ENCODE data around the gene NEDD8.

NEDD8 gene

GRCh38 chr14:24243336-24243836 is 11.2 kb upstream of the NEDD8 start:
- Histone ChIP-seq H2AFZ (ENCODE audit: low read length) (peak overlapping the region; percentile 82; the same call in 1 of the 2 replicates), H3K4me1 (ENCODE audit: insufficient read depth, low read length, poor library complexity, severe bottlenecking) (peaks cover 36% of the 10 kb centered on the region), H3K9me3 (ENCODE audit: insufficient read depth, low read depth, low read length) (no peaks in the 10 kb centered on the region), H3K9me2 (replicated peaks; ENCODE audit: low read depth, low read length) (no peaks in the 10 kb centered on the region), H3K36me3 (ENCODE audit: insufficient read depth, low read length) (peaks cover 23% of the 10 kb centered on the region; the same call in 1 of the 2 replicates), H4K20me1 (ENCODE audit: insufficient read depth, low read length, poor library complexity, severe bottlenecking) (peaks cover 20% of the 10 kb centered on the region), H3K79me2 (ENCODE audit: insufficient read depth, low read length) (peaks cover 32% of the 10 kb centered on the region), H3F3A (ENCODE audit: low read depth) (0 out of 2 replicates have a peak, but pooled peaks cover 3% of the 10 kb centered on the region), H3K9ac (ENCODE audit: low read depth, low read length, poor library complexity, severe bottlenecking) (peak overlapping the region; percentile 86), H3K27me3 (ENCODE audit: insufficient read depth, low read length, poor library complexity, severe bottlenecking) (no peaks in the 10 kb centered on the region), H3K4me2 (ENCODE audit: low read depth, low read length, poor library complexity, severe bottlenecking) (peak overlapping the region; percentile 97), H3K4me3 (ENCODE audit: low read length, poor library complexity, severe bottlenecking) (peak overlapping the region; percentile 89)
- TF ChIP-seq CTCF (conservative IDR thresholded peaks at IDR 0.05; ENCODE audit: low read length): no peak
- TF ChIP-seq EZH2phosphoT487 (IDR thresholded peaks at IDR 0.05; ENCODE audit: borderline replicate concordance): no peak

- Histone ChIP-seq H4K20me1 (ENCODE audit: insufficient read depth, low read length, poor library complexity, severe bottlenecking) (peaks cover 20% of the 10 kb centered on the region), H3K79me2 (ENCODE audit: insufficient read depth, low read length) (peaks cover 35% of the 10 kb centered on the region), H3K9me3 (ENCODE audit: insufficient read depth, low read depth, low read length) (no peaks in the 10 kb centered on the region), H3F3A (ENCODE audit: low read depth) (0 out of 2 replicates have a peak, but pooled peaks cover 3% of the 10 kb centered on the region), H3K9me2 (replicated peaks; ENCODE audit: low read depth, low read length) (no peaks in the 10 kb centered on the region), H2AFZ (ENCODE audit: low read length) (peak overlapping the region; percentile 82), H3K36me3 (ENCODE audit: insufficient read depth, low read length) (peaks cover 37% of the 10 kb centered on the region; the same call in 1 of the 2 replicates), H3K4me1 (ENCODE audit: insufficient read depth, low read length, poor library complexity, severe bottlenecking) (peaks cover 36% of the 10 kb centered on the region), H3K9ac (ENCODE audit: low read depth, low read length, poor library complexity, severe bottlenecking) (peak overlapping the region; percentile 86), H3K27me3 (ENCODE audit: insufficient read depth, low read length, poor library complexity, severe bottlenecking) (no peaks in the 10 kb centered on the region), H3K4me3 (ENCODE audit: low read length, poor library complexity, severe bottlenecking) (peak overlapping the region; percentile 89), H3K4me2 (ENCODE audit: low read depth, low read length, poor library complexity, severe bottlenecking) (peak overlapping the region; percentile 97)
- TF ChIP-seq EZH2phosphoT487 (IDR thresholded peaks at IDR 0.05; ENCODE audit: borderline replicate concordance) (no peak), CTCF (conservative IDR thresholded peaks at IDR 0.05; ENCODE audit: low read length) (peak; percentile 32; the same call in 1 of the 2 replicates)
Measured at GRCh38 chr14:24241829-24242443, 9.8 kb upstream of the NEDD8 start.

- H3F3A ChIP-seq (ENCODE audit: low read depth): 0 out of 2 replicates have a peak, but pooled peaks cover 3% of the 10 kb centered on the region
- H3K9me3 ChIP-seq (ENCODE audit: insufficient read depth, low read depth, low read length): no peaks in the 10 kb centered on the region
- no peaks in the 10 kb centered on the region for H3K9me2 ChIP-seq (replicated peaks; ENCODE audit: low read depth, low read length)
- peak overlapping the region; percentile 86 for H3K9ac ChIP-seq (ENCODE audit: low read depth, low read length, poor library complexity, severe bottlenecking)
- peaks cover 42% of the 10 kb centered on the region for H3K4me1 ChIP-seq (ENCODE audit: insufficient read depth, low read length, poor library complexity, severe bottlenecking)
- H3K27me3 ChIP-seq (ENCODE audit: insufficient read depth, low read length, poor library complexity, severe bottlenecking): no peaks in the 10 kb centered on the region
- H3K36me3 ChIP-seq (ENCODE audit: insufficient read depth, low read length): peaks cover 49% of the 10 kb centered on the region; the same call in 1 of the 2 replicates
- peaks cover 20% of the 10 kb centered on the region for H4K20me1 ChIP-seq (ENCODE audit: insufficient read depth, low read length, poor library complexity, severe bottlenecking)
- no peak overlapping the region for H2AFZ ChIP-seq (ENCODE audit: low read length)
- peaks cover 49% of the 10 kb centered on the region for H3K79me2 ChIP-seq (ENCODE audit: insufficient read depth, low read length)
- H3K4me2 ChIP-seq (ENCODE audit: low read depth, low read length, poor library complexity, severe bottlenecking): peak overlapping the region; percentile 97
- H3K4me3 ChIP-seq (ENCODE audit: low read length, poor library complexity, severe bottlenecking): peak overlapping the region; percentile 89
- TF ChIP-seq EZH2phosphoT487 (IDR thresholded peaks at IDR 0.05; ENCODE audit: borderline replicate concordance): no peak
- TF ChIP-seq CTCF (conservative IDR thresholded peaks at IDR 0.05; ENCODE audit: low read length): no peak
Measured at GRCh38 chr14:24240110-24240918, 8.1 kb upstream of the NEDD8 start.
